Neutrophil (primary cell): Measurements from ENCODE around the gene MAPK8IP3.
"Not testable (repeated sequence)": the region's sequence is repeated elsewhere in the genome, so short reads cannot be mapped to it uniquely, and the experiment has no call there.

Experiments used
- H3K27ac ChIP-seq: fragments of 200-600 bp; sonication (generic); 2 replicates; pipeline ENCODE4 v1.5.1; 2016; ENCODE audit warnings: mild to moderate bottlenecking, moderate library complexity
- H3K27me3 ChIP-seq: fragments of 200-600 bp; sonication (generic); 2 replicates; pipeline ENCODE4 v1.6.0; 2016; ENCODE audit warnings: mild to moderate bottlenecking
- H3K36me3 ChIP-seq: fragments of 200-600 bp; sonication (generic); 2 replicates; pipeline ENCODE4 v1.5.1; 2017
- H3K4me1 ChIP-seq, 2 experiments: fragments of 200-600 bp in 1 of 2; sonication (generic) in 1 of 2; 1 replicate in 1 of 2; 2 replicates in 1 of 2; pipeline versions ENCODE4 v1.5.1 to v1.6.1; 2013 to 2016; ENCODE audit warnings: low read depth in 1 of 2, low read length in 1 of 2, mild to moderate bottlenecking in 1 of 2, moderate library complexity in 1 of 2; ENCODE audit not compliant: control insufficient read depth in 1 of 2, insufficient read depth in 1 of 2
- H3K4me3 ChIP-seq, 2 experiments: fragments of 200-600 bp in 1 of 2; sonication (generic) in 1 of 2; 1 replicate in 1 of 2; 2 replicates in 1 of 2; pipeline ENCODE4 v1.5.1; 2013 to 2016; ENCODE audit warnings: low read depth in 1 of 2, low read length in 1 of 2, mild to moderate bottlenecking in 1 of 2, moderate library complexity in 1 of 2
- H3K9me3 ChIP-seq: fragments of 200-600 bp; sonication (generic); 2 replicates; pipeline ENCODE4 v1.5.1; 2016
- CTCF ChIP-seq: fragments of 200-600 bp; sonication (generic); IDR thresholded peaks from 2 replicates; pipeline ENCODE4 v1.5.1; 2016; ENCODE audit warnings: antibody characterized with exemption

Gene MAPK8IP3

GRCh38 chr16:1794221-1794871, 88.4 kb downstream of the MAPK8IP3 start:
- Histone ChIP-seq H3K4me1 (no peaks in the 10 kb centered on the region), H3K36me3 (peaks cover 28% of the 10 kb centered on the region), H3K27ac (no peak overlapping the region), H3K27me3 (no peaks in the 10 kb centered on the region), H3K9me3 (no peaks in the 10 kb centered on the region), H3K4me3 (no peak overlapping the region)
- TF ChIP-seq CTCF = no peak

GRCh38 chr16:1794908-1795666, 89.1 kb downstream of the MAPK8IP3 start:
- Histone ChIP-seq H3K36me3 (peaks cover 23% of the 10 kb centered on the region), H3K27ac (no peak overlapping the region), H3K27me3 (no peaks in the 10 kb centered on the region), H3K9me3 (no peaks in the 10 kb centered on the region), H3K4me1 (no peaks in the 10 kb centered on the region), H3K4me3 (no peak overlapping the region)
- no peak for TF ChIP-seq CTCF

- not testable (repeated sequence) for H3K4me1 ChIP-seq, H3K4me3 ChIP-seq, H3K36me3 ChIP-seq
Observed at GRCh38 chr16:1799263-1799662, 93.3 kb downstream of the MAPK8IP3 start.

GRCh38 chr16:1800701-1801100, 94.7 kb downstream of the MAPK8IP3 start:
- no peaks in the 10 kb centered on the region for H3K4me1 ChIP-seq
- no peak for TF ChIP-seq CTCF
- H3K27me3 ChIP-seq = no peaks in the 10 kb centered on the region
- no peak overlapping the region for H3K4me3 ChIP-seq
- peaks cover 5% of the 10 kb centered on the region for H3K36me3 ChIP-seq
- H3K9me3 ChIP-seq = no peaks in the 10 kb centered on the region
- no peak overlapping the region for H3K27ac ChIP-seq

More at GRCh38 chr16:1799263-1799662, 93.3 kb downstream of the MAPK8IP3 start:
- not testable (repeated sequence) for H3K27me3 ChIP-seq, H3K9me3 ChIP-seq, H3K27ac ChIP-seq

- TF ChIP-seq CTCF = no peak
- H3K27ac ChIP-seq = no peak overlapping the region
- no peaks in the 10 kb centered on the region for H3K9me3 ChIP-seq
- H3K4me3 ChIP-seq = no peak overlapping the region
- no peaks in the 10 kb centered on the region for H3K4me1 ChIP-seq
- H3K36me3 ChIP-seq = peaks cover 47% of the 10 kb centered on the region
- H3K27me3 ChIP-seq = no peaks in the 10 kb centered on the region
Observed at GRCh38 chr16:1807626-1808025, 101.6 kb downstream of the MAPK8IP3 start.

- Histone ChIP-seq H3K36me3 (peaks cover 57% of the 10 kb centered on the region), H3K9me3 (no peaks in the 10 kb centered on the region), H3K27me3 (no peaks in the 10 kb centered on the region), H3K4me3 (no peak overlapping the region), H3K4me1 (no peaks in the 10 kb centered on the region), H3K27ac (no peak overlapping the region)
- TF ChIP-seq CTCF = no peak
Observed at GRCh38 chr16:1808691-1809090, 102.7 kb downstream of the MAPK8IP3 start.
